Fibroblast of peridontal ligament (primary cell): ENCODE results near the gene CEP164.
"Not testable (repeated sequence)": the region's sequence is repeated elsewhere in the genome, so short reads cannot be mapped to it uniquely, and the experiment has no call there.

Source experiments
- DNase-seq: peaks from one replicate; pipeline ENCODE4 v3.0.0-alpha.2; 2010; ENCODE audit errors: extremely low read depth

The CEP164 gene

GRCh38 chr11:117439256-117439655, 111.6 kb downstream of the CEP164 start:
- DNase-seq, result no peak

GRCh38 chr11:117440258-117440657, 112.6 kb downstream of the CEP164 start:
- DNase-seq, result no peak

- no peak for DNase-seq
Observed at GRCh38 chr11:117441146-117441975, 113.7 kb downstream of the CEP164 start.

- no peak for DNase-seq
Observed at GRCh38 chr11:117442049-117442868, 114.6 kb downstream of the CEP164 start.

GRCh38 chr11:117442869-117443239, 115.2 kb downstream of the CEP164 start:
- DNase-seq, result no peak

GRCh38 chr11:117443266-117444186, 115.9 kb downstream of the CEP164 start:
- DNase-seq, result no peak

GRCh38 chr11:117444256-117444655, 116.6 kb downstream of the CEP164 start:
- no peak for DNase-seq

- DNase-seq, result no peak
Observed at GRCh38 chr11:117444711-117445658, 117.3 kb downstream of the CEP164 start.

GRCh38 chr11:117449111-117449693, 121.5 kb downstream of the CEP164 start:
- no peak for DNase-seq

GRCh38 chr11:117453886-117454563, 126.4 kb downstream of the CEP164 start:
- DNase-seq, result no peak

GRCh38 chr11:117454564-117454917, 126.9 kb downstream of the CEP164 start:
- no peak for DNase-seq

GRCh38 chr11:117456027-117456720, 128.5 kb downstream of the CEP164 start:
- no peak for DNase-seq

- DNase-seq, result not testable (repeated sequence)
Observed at GRCh38 chr11:117456721-117457029, 129.0 kb downstream of the CEP164 start.

- DNase-seq, result no peak
Observed at GRCh38 chr11:117457031-117457785, 129.6 kb downstream of the CEP164 start.

- no peak for DNase-seq
Observed at GRCh38 chr11:117457835-117458234, 130.2 kb downstream of the CEP164 start.

- DNase-seq, result no peak
Observed at GRCh38 chr11:117458275-117459122, 130.8 kb downstream of the CEP164 start.

- DNase-seq, result no peak
Observed at GRCh38 chr11:117459123-117459978, 131.7 kb downstream of the CEP164 start.
